Keratinocyte (primary cell): ENCODE data around the gene NRG3.

Experiments used
- EZH2 ChIP-seq: IDR thresholded peaks from one replicate; pipeline ENCODE4 v1.6.1; 2012; ENCODE audit warnings: inconsistent platforms, mild to moderate bottlenecking, low read length, moderate library complexity
- TF ChIP-seq, protein P1 (sequence below), 3 experiments: IDR thresholded peaks in 1 of 3; conservative IDR thresholded peaks in 1 of 3; optimal IDR thresholded peaks in 1 of 3; 2 replicates in 2 of 3; 3 replicates in 1 of 3; pipeline versions ENCODE3 to v1.5.1; 2011; ENCODE audit warnings: low read length in 3 of 3, mild to moderate bottlenecking in 3 of 3, moderate library complexity in 2 of 3, control low read depth in 1 of 3, inconsistent platforms in 1 of 3; ENCODE audit not compliant: insufficient read depth in 2 of 3; ENCODE audit errors: extremely low read depth in 1 of 3

DNA sequence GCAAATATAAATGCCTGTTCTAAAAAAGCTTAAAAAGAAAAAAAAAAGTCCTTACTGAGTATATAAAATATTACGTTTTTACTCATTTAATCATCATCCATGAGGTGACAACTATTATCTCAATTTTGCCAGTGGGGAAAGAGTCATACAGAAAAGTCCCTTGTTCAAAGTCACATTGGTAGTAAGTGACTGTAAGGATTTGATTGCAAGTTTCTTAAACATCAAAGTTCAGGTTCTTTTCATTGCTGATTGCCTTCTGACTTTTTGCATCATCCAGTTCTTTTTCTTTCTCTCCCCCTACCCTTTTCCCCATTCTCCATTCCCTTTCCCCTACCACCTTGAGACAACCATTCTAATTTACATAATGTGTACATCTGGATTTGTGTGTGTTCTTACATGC, 363.3 kb downstream of the NRG3 start:
- TF ChIP-seq EZH2 = no peak
- TF ChIP-seq, protein P1, sequence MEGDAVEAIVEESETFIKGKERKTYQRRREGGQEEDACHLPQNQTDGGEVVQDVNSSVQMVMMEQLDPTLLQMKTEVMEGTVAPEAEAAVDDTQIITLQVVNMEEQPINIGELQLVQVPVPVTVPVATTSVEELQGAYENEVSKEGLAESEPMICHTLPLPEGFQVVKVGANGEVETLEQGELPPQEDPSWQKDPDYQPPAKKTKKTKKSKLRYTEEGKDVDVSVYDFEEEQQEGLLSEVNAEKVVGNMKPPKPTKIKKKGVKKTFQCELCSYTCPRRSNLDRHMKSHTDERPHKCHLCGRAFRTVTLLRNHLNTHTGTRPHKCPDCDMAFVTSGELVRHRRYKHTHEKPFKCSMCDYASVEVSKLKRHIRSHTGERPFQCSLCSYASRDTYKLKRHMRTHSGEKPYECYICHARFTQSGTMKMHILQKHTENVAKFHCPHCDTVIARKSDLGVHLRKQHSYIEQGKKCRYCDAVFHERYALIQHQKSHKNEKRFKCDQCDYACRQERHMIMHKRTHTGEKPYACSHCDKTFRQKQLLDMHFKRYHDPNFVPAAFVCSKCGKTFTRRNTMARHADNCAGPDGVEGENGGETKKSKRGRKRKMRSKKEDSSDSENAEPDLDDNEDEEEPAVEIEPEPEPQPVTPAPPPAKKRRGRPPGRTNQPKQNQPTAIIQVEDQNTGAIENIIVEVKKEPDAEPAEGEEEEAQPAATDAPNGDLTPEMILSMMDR (optimal IDR thresholded peaks at IDR 0.05 in 1 of 3, IDR thresholded peaks at IDR 0.05 in 1 of 3, conservative IDR thresholded peaks at IDR 0.05 in 1 of 3; ENCODE audit: extremely low read depth in 1 of 3, insufficient read depth in 2 of 3, low read length in 3 of 3) = no peak
